OCI-LY7 (cell line): ENCODE measurements around the gene ARRDC2. TPM values are rescaled to one million over a fixed set of nuclear protein-coding genes. Genes with fewer than 3 reads are reported as not detected.

ENCODE experiments used
- BruUV-seq: library from RNA; stranded (reverse); fragments of 400-500 nt; replicated peaks from 2 replicates; lab custom pipeline; 2021; lab: Mats Ljungman, UMichigan
- CTCF ChIA-PET: fragments of 300-600 bp; sonication (Branson Sonifier 250); formaldehyde crosslinking; loops from one replicate; lab custom pipeline; 2022; ENCODE audit warnings: antibody characterized with exemption; ENCODE audit not compliant: unreplicated experiment; lab: Charles Lee
- POLR2A ChIA-PET: fragments of 300-600 bp; sonication (Branson Sonifier 250); formaldehyde crosslinking; loops from one replicate; lab custom pipeline; 2022; ENCODE audit warnings: antibody characterized with exemption; lab: Charles Lee
- DNase-seq: peaks from one replicate; pipeline ENCODE4 v3.0.0-alpha.2; 2015; ENCODE audit warnings: low spot score
- H2AFZ ChIP-seq: fragments of 200-600 bp; sonication (generic), shearing (Covaris generic); 2 replicates; pipeline ENCODE4 v1.6.1; 2014; ENCODE audit warnings: mild to moderate bottlenecking, antibody characterized with exemption, low read length, moderate library complexity
- H3K27ac ChIP-seq: fragments of 200-600 bp; sonication (generic); 2 replicates; pipeline ENCODE4 v1.5.1; 2014; ENCODE audit warnings: mixed run types, low read depth, mild to moderate bottlenecking, moderate library complexity, low read length, inconsistent platforms; ENCODE audit not compliant: poor library complexity, severe bottlenecking
- H3K36me3 ChIP-seq: fragments of 200-600 bp; sonication (generic); 2 replicates; pipeline ENCODE4 v1.6.1; 2014; ENCODE audit warnings: mild to moderate bottlenecking, antibody characterized with exemption, low read length, moderate library complexity, mixed read lengths; ENCODE audit not compliant: insufficient read depth
- H3K4me1 ChIP-seq: fragments of 200-600 bp; sonication (generic); 2 replicates; pipeline ENCODE4 v1.5.1; 2014; ENCODE audit warnings: mild to moderate bottlenecking, low read length; ENCODE audit not compliant: insufficient read depth, poor library complexity, severe bottlenecking
- H3K4me2 ChIP-seq: fragments of 200-600 bp; sonication (generic); 2 replicates; pipeline ENCODE4 v1.6.1; 2014; ENCODE audit warnings: mild to moderate bottlenecking, low read length
- H3K4me3 ChIP-seq: fragments of 200-600 bp; sonication (generic); 2 replicates; pipeline ENCODE4 v1.5.1; 2014; ENCODE audit warnings: mild to moderate bottlenecking, low read depth, low read length; ENCODE audit not compliant: poor library complexity, severe bottlenecking
- H3K79me2 ChIP-seq: fragments of 200-600 bp; sonication (generic); 2 replicates; pipeline ENCODE4 v1.6.1; 2016; ENCODE audit warnings: low read depth, mild to moderate bottlenecking, low read length, moderate library complexity, mixed read lengths; ENCODE audit not compliant: insufficient read depth
- H3K9me2 ChIP-seq: fragments of 200-600 bp; sonication (generic); 2 replicates; pipeline ENCODE4 v1.6.1; 2016; ENCODE audit warnings: mild to moderate bottlenecking, low read length, mixed read lengths; ENCODE audit not compliant: insufficient read depth
- H3K9me3 ChIP-seq: fragments of 200-600 bp; sonication (generic); 2 replicates; pipeline ENCODE4 v1.6.1; 2014; ENCODE audit warnings: mild to moderate bottlenecking, mixed run types, low read length, mixed read lengths
- H4K20me1 ChIP-seq: fragments of 200-600 bp; sonication (generic); 2 replicates; pipeline ENCODE4 v1.6.1; 2014; ENCODE audit warnings: mild to moderate bottlenecking, antibody characterized with exemption, low read length, moderate library complexity, mixed read lengths; ENCODE audit not compliant: insufficient read depth
- EZH2phosphoT487 ChIP-seq: fragments of 200-600 bp; sonication (generic); IDR thresholded peaks from 2 replicates; pipeline ENCODE4 v1.6.1; 2018; ENCODE audit warnings: low read depth, borderline replicate concordance, mild to moderate bottlenecking, mixed run types, antibody characterized with exemption, low read length, moderate library complexity, mixed read lengths
- intact Hi-C: fragments of 100-400 bp; cut with micrococcal nuclease; formaldehyde crosslinking; loops from one replicate; pipeline ENCODE4 v1.10.0; 2022; ENCODE audit not compliant: unreplicated experiment
- total RNA-seq, 2 experiments: library from RNA; depleted of rRNA in 1 of 2; stranded (reverse); fragments of >200 nt in 1 of 2; shearing (Covaris generic) in 1 of 2; gene quantifications; 2 replicates each; pipeline ENCODE4 v1.2.3, GENCODE V29; 2014 to 2022
- TF ChIP-seq, protein P1 (sequence below): fragments of 200-600 bp; sonication (generic); conservative IDR thresholded peaks from 2 replicates; pipeline ENCODE4 v1.5.1; 2014; ENCODE audit warnings: mild to moderate bottlenecking, antibody characterized with exemption, low read length, moderate library complexity, mixed read lengths

ARRDC2 gene
- total RNA-seq, 2 experiments from 2014 or later, result 30.7 TPM

DNA sequence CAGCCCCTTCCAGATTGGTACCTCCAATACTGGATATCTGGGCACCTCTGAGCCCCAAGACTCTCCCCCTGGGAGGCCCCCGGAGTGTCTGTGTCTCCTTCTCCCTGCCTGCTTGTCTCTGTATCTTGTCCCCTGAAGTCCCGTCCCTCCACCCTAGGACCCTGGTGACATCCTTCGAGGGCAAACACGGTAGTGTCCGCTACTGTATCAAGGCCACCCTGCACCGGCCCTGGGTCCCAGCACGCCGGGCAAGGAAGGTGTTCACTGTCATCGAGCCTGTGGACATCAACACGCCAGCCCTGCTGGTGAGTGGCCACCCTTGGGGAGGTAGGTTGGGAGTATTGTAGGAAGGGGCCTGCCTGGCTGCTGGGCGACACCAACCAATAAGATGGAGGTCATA is 844 bp downstream of the ARRDC2 start:
- no peak for TF ChIP-seq EZH2phosphoT487
- TF ChIP-seq, protein P1, sequence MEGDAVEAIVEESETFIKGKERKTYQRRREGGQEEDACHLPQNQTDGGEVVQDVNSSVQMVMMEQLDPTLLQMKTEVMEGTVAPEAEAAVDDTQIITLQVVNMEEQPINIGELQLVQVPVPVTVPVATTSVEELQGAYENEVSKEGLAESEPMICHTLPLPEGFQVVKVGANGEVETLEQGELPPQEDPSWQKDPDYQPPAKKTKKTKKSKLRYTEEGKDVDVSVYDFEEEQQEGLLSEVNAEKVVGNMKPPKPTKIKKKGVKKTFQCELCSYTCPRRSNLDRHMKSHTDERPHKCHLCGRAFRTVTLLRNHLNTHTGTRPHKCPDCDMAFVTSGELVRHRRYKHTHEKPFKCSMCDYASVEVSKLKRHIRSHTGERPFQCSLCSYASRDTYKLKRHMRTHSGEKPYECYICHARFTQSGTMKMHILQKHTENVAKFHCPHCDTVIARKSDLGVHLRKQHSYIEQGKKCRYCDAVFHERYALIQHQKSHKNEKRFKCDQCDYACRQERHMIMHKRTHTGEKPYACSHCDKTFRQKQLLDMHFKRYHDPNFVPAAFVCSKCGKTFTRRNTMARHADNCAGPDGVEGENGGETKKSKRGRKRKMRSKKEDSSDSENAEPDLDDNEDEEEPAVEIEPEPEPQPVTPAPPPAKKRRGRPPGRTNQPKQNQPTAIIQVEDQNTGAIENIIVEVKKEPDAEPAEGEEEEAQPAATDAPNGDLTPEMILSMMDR, result no peak
- no peaks in the 10 kb centered on the region for H3K9me2 ChIP-seq
- H3K4me2 ChIP-seq, result 0 out of 2 replicates have a peak overlapping the region, but pooled peaks have one; percentile 80
- peaks cover 18% of the 10 kb centered on the region for H3K4me1 ChIP-seq
- BruUV-seq, result no TSS peak
- H3K9me3 ChIP-seq, result no peaks in the 10 kb centered on the region
- H4K20me1 ChIP-seq, result no peaks in the 10 kb centered on the region
- ChIA-PET CTCF (no interaction called here), POLR2A (no interaction called here)
- DNase-seq, result no peak
- no peaks in the 10 kb centered on the region for H3K79me2 ChIP-seq
- H2AFZ ChIP-seq, result no peak overlapping the region
- intact Hi-C loops, result loop anchor here (5.0 kb wide), 2 partner anchors 143 to 158 kb away; partner anchors contain the start of gene PIK3R2
- peaks cover 49% of the 10 kb centered on the region for H3K36me3 ChIP-seq
- H3K4me3 ChIP-seq, result no peak overlapping the region
- no peak overlapping the region for H3K27ac ChIP-seq

DNA sequence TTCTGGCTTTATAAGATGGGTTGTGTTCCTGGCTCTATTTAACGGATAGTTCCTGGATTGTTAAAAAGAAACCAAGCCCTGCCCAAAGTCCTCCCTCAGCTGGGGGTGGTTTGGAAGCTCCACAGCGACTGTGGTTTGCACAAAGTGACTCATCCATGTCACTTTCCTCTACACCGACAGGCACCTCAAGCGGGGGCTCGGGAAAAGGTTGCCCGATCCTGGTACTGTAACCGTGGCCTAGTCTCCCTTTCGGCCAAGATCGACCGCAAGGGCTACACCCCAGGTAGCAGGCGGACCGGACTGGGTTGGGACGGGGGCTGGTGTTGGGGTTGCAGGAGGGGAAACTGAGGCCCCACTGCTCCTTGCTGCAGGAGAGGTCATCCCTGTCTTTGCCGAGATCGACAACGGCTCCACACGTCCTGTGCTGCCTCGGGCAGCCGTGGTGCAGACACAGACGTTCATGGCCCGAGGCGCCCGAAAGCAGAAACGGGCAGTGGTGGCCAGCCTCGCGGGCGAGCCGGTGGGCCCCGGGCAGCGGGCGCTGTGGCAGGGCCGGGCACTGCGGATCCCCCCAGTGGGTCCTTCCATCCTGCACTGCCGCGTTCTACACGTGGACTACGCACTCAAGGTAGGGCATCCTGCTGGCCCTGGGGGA is 1.6 kb downstream of the ARRDC2 start:
- no TSS peak for BruUV-seq
- Histone ChIP-seq H4K20me1 (no peaks in the 10 kb centered on the region), H3K79me2 (no peaks in the 10 kb centered on the region), H3K27ac (no peak overlapping the region), H3K9me3 (no peaks in the 10 kb centered on the region), H3K4me1 (peaks cover 18% of the 10 kb centered on the region), H3K36me3 (peaks cover 49% of the 10 kb centered on the region), H3K9me2 (no peaks in the 10 kb centered on the region), H3K4me3 (no peak overlapping the region), H3K4me2 (no peak overlapping the region), H2AFZ (no peak overlapping the region)
- ChIA-PET CTCF (no interaction called here), POLR2A (interaction anchor here (0.5 to 0.6 kb wide), 2 partner anchors 47 to 350 kb away, joined by 3 to 4 read pairs; no protein-coding TSS in a partner anchor)
- intact Hi-C loops, result loop anchor here (5.0 kb wide), 2 partner anchors 143 to 158 kb away; partner anchors contain the start of gene PIK3R2
- DNase-seq, result no peak
- TF ChIP-seq, protein P1, result no peak
- TF ChIP-seq EZH2phosphoT487, result no peak

DNA sequence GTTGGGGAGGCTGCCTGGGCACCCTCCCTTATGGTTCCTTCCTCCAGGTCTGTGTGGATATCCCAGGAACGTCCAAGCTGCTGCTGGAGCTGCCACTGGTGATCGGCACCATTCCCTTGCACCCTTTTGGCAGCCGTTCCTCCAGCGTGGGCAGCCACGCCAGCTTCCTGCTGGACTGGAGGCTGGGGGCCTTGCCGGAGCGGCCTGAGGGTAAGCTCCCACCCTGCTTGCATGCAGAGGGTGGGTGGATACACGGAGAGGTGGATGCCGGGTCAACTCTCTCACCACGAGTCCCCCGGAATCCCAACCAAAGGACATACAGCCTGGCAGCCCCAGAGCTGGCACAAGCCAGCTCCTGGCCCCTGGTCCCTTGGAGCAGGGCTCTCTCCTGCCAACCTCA is 2.2 kb downstream of the ARRDC2 start:
- ChIA-PET CTCF (no interaction called here), POLR2A (interaction anchor here (0.6 kb wide), 1 partner anchor 349 kb away, joined by 4 read pairs; no protein-coding TSS in a partner anchor)
- H2AFZ ChIP-seq, result no peak overlapping the region
- H3K4me3 ChIP-seq, result no peak overlapping the region
- H3K9me2 ChIP-seq, result no peaks in the 10 kb centered on the region
- no peak overlapping the region for H3K27ac ChIP-seq
- H3K9me3 ChIP-seq, result no peaks in the 10 kb centered on the region
- peaks cover 54% of the 10 kb centered on the region for H3K36me3 ChIP-seq
- BruUV-seq, result no TSS peak
- DNase-seq, result no peak
- H4K20me1 ChIP-seq, result no peaks in the 10 kb centered on the region
- no peak overlapping the region for H3K4me2 ChIP-seq
- intact Hi-C loops, result no loop called here
- no peaks in the 10 kb centered on the region for H3K79me2 ChIP-seq
- H3K4me1 ChIP-seq, result peaks cover 18% of the 10 kb centered on the region
- TF ChIP-seq, protein P1, result no peak
- no peak for TF ChIP-seq EZH2phosphoT487
